HEK293 (cell line): ENCODE data around the gene ARAP1.

Experiments
- CTCF ChIA-PET: fragments of 350-600 bp; formaldehyde crosslinking; extraction: SDS; loops from one replicate; lab custom pipeline; 2021; ENCODE audit warnings: antibody characterized with exemption; lab: Yijun Ruan, JAX
- POLR2A ChIA-PET: fragments of 300-600 bp; formaldehyde crosslinking; extraction: SDS; loops from one replicate; lab custom pipeline; 2020; ENCODE audit warnings: antibody characterized with exemption, inconsistent platforms; lab: Yijun Ruan, JAX
- H3K27ac ChIP-seq: fragments of 200-500 bp; sonication (Bioruptor generic); 2 replicates; pipeline ENCODE4 v1.5.1; 2014; ENCODE audit warnings: low read depth, low read length, control low read depth, inconsistent platforms; ENCODE audit errors: extremely low read depth
- H3K36me3 ChIP-seq, 2 experiments: fragments of 200-500 bp in 1 of 2; sonication (Bioruptor generic) in 1 of 2; 1 replicate in 1 of 2; 2 replicates in 1 of 2; pipeline ENCODE4 v1.5.1; 2014 to 2017; ENCODE audit warnings: inconsistent platforms in 2 of 2, low read length in 2 of 2; ENCODE audit not compliant: control insufficient read depth in 2 of 2, insufficient read depth in 1 of 2
- H3K4me1 ChIP-seq: fragments of 200-500 bp; sonication (Bioruptor generic); 2 replicates; pipeline ENCODE4 v1.5.1; 2014; ENCODE audit warnings: mild to moderate bottlenecking, low read length, inconsistent platforms; ENCODE audit not compliant: control insufficient read depth, insufficient read depth
- H3K4me3 ChIP-seq: 2 replicates; pipeline ENCODE4 v1.5.1; 2011; ENCODE audit warnings: low read depth, mild to moderate bottlenecking, control low read depth, low read length, moderate library complexity
- H3K9me3 ChIP-seq: fragments of 200-500 bp; sonication (Bioruptor generic); 2 replicates; pipeline ENCODE4 v1.5.1; 2014; ENCODE audit warnings: low read depth, low read length, inconsistent platforms; ENCODE audit not compliant: control insufficient read depth, insufficient read depth
- EGR2 ChIP-seq: fragments of 450-650 bp; formaldehyde crosslinking; IDR thresholded peaks from 2 replicates; pipeline ENCODE4 v1.5.1; 2016; ENCODE audit warnings: low read depth, missing biosample characterization, missing genetic modification characterization
- FEZF1 ChIP-seq: fragments of 450-650 bp; formaldehyde crosslinking; IDR thresholded peaks from 2 replicates; pipeline ENCODE4 v1.5.1; 2016; ENCODE audit warnings: missing biosample characterization, missing genetic modification characterization
- KLF8 ChIP-seq: fragments of 450-650 bp; formaldehyde crosslinking; IDR thresholded peaks from 2 replicates; pipeline ENCODE4 v1.5.1; 2016; ENCODE audit warnings: missing biosample characterization, missing genetic modification characterization
- OVOL3 ChIP-seq: fragments of 450-650 bp; formaldehyde crosslinking; IDR thresholded peaks from 2 replicates; pipeline ENCODE4 v1.5.1; 2016; ENCODE audit warnings: missing biosample characterization, missing genetic modification characterization
- REPIN1 ChIP-seq: fragments of 450-650 bp; formaldehyde crosslinking; IDR thresholded peaks from 2 replicates; pipeline ENCODE4 v1.5.1; 2017; ENCODE audit warnings: missing biosample characterization, missing genetic modification characterization, low read depth
- SETDB1 ChIP-seq: IDR thresholded peaks from one replicate; pipeline ENCODE4 v1.6.1; 2017; ENCODE audit warnings: mild to moderate bottlenecking, low read length, moderate library complexity, mixed read lengths; ENCODE audit not compliant: insufficient read length
- ZNF18 ChIP-seq: fragments of 450-650 bp; formaldehyde crosslinking; IDR thresholded peaks from 2 replicates; pipeline ENCODE4 v1.5.1; 2016; ENCODE audit warnings: missing biosample characterization, missing genetic modification characterization
- ZNF354C ChIP-seq: fragments of 450-650 bp; formaldehyde crosslinking; IDR thresholded peaks from 2 replicates; pipeline ENCODE4 v1.5.1; 2016; ENCODE audit warnings: missing biosample characterization, missing genetic modification characterization, low read depth, borderline replicate concordance
- ZNF518A ChIP-seq: fragments of 450-650 bp; formaldehyde crosslinking; conservative IDR thresholded peaks from 2 replicates; pipeline ENCODE4 v1.5.1; 2016; ENCODE audit warnings: low read depth, missing biosample characterization, missing genetic modification characterization
- ZNF530 ChIP-seq: fragments of 450-650 bp; formaldehyde crosslinking; IDR thresholded peaks from 2 replicates; pipeline ENCODE4 v1.5.1; 2016; ENCODE audit warnings: low read depth, missing biosample characterization, missing genetic modification characterization
- ZNF558 ChIP-seq: fragments of 450-650 bp; formaldehyde crosslinking; IDR thresholded peaks from 2 replicates; pipeline ENCODE4 v1.5.1; 2016; ENCODE audit warnings: missing biosample characterization, missing genetic modification characterization
- ZNF600 ChIP-seq: fragments of 450-650 bp; formaldehyde crosslinking; IDR thresholded peaks from 2 replicates; pipeline ENCODE4 v1.5.1; 2016; ENCODE audit warnings: missing biosample characterization, missing genetic modification characterization
- ZNF623 ChIP-seq: fragments of 450-650 bp; formaldehyde crosslinking; IDR thresholded peaks from 2 replicates; pipeline ENCODE4 v1.5.1; 2016; ENCODE audit warnings: missing biosample characterization, missing genetic modification characterization
- ZNF624 ChIP-seq: fragments of 450-650 bp; formaldehyde crosslinking; IDR thresholded peaks from 2 replicates; pipeline ENCODE4 v1.5.1; 2017; ENCODE audit warnings: missing biosample characterization, missing genetic modification characterization
- ZNF639 ChIP-seq: fragments of 450-650 bp; formaldehyde crosslinking; IDR thresholded peaks from 2 replicates; pipeline ENCODE4 v1.5.1; 2016; ENCODE audit warnings: missing biosample characterization, missing genetic modification characterization
- ZNF830 ChIP-seq: fragments of 450-650 bp; IDR thresholded peaks from 2 replicates; pipeline ENCODE4 v1.5.0; 2018; ENCODE audit warnings: missing biosample characterization, missing genetic modification characterization, low read depth, mild to moderate bottlenecking, moderate library complexity
- TF ChIP-seq, protein P1 (sequence below): fragments of 450-650 bp; formaldehyde crosslinking; IDR thresholded peaks from 2 replicates; pipeline ENCODE4 v1.5.1; 2017; ENCODE audit warnings: missing biosample characterization, missing genetic modification characterization
- TF ChIP-seq, protein P2 (sequence below): fragments of 450-650 bp; formaldehyde crosslinking; IDR thresholded peaks from 2 replicates; pipeline ENCODE4 v1.5.1; 2016; ENCODE audit warnings: missing biosample characterization, missing genetic modification characterization
- TF ChIP-seq, protein P3 (sequence below): IDR thresholded peaks from 2 replicates; pipeline ENCODE4 v1.6.1; 2011; ENCODE audit warnings: mild to moderate bottlenecking, low read depth, low read length, borderline replicate concordance

The ARAP1 gene

GRCh38 chr11:72687326-72687725 lies 64.9 kb downstream of the ARAP1 start (continued):
- TF ChIP-seq, protein P1, sequence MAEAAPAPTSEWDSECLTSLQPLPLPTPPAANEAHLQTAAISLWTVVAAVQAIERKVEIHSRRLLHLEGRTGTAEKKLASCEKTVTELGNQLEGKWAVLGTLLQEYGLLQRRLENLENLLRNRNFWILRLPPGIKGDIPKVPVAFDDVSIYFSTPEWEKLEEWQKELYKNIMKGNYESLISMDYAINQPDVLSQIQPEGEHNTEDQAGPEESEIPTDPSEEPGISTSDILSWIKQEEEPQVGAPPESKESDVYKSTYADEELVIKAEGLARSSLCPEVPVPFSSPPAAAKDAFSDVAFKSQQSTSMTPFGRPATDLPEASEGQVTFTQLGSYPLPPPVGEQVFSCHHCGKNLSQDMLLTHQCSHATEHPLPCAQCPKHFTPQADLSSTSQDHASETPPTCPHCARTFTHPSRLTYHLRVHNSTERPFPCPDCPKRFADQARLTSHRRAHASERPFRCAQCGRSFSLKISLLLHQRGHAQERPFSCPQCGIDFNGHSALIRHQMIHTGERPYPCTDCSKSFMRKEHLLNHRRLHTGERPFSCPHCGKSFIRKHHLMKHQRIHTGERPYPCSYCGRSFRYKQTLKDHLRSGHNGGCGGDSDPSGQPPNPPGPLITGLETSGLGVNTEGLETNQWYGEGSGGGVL = no peak
- TF ChIP-seq ZNF830 (no peak), EGR2 (no peak), KLF8 (tag by site-specific recombination) (no peak)
- TF ChIP-seq, all 188 proteins: peak for 0

- Histone ChIP-seq H3K4me3 (no peak overlapping the region), H3K9me3 (no peaks in the 10 kb centered on the region), H3K36me3 (peaks cover 0 to 78% of the 10 kb centered on the region in 2 experiments; a peak in 2 of 3 replicates)
- POLR2A ChIA-PET = no interaction called here
- no peak for TF ChIP-seq ZNF530
- TF ChIP-seq ZNF623 (tag by site-specific recombination) = no peak
- TF ChIP-seq ZNF354C (tag by site-specific recombination) = no peak
- TF ChIP-seq SETDB1 = no peak
- no peak for TF ChIP-seq ZNF600 (tag by site-specific recombination)
- TF ChIP-seq OVOL3 = no peak
- TF ChIP-seq REPIN1 (tag by site-specific recombination) = no peak
- TF ChIP-seq ZNF558 = no peak
- no peak for TF ChIP-seq FEZF1 (tag by site-specific recombination)
- TF ChIP-seq, protein P2, sequence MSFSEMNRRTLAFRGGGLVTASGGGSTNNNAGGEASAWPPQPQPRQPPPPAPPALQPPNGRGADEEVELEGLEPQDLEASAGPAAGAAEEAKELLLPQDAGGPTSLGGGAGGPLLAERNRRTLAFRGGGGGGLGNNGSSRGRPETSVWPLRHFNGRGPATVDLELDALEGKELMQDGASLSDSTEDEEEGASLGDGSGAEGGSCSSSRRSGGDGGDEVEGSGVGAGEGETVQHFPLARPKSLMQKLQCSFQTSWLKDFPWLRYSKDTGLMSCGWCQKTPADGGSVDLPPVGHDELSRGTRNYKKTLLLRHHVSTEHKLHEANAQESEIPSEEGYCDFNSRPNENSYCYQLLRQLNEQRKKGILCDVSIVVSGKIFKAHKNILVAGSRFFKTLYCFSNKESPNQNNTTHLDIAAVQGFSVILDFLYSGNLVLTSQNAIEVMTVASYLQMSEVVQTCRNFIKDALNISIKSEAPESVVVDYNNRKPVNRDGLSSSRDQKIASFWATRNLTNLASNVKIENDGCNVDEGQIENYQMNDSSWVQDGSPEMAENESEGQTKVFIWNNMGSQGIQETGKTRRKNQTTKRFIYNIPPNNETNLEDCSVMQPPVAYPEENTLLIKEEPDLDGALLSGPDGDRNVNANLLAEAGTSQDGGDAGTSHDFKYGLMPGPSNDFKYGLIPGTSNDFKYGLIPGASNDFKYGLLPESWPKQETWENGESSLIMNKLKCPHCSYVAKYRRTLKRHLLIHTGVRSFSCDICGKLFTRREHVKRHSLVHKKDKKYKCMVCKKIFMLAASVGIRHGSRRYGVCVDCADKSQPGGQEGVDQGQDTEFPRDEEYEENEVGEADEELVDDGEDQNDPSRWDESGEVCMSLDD (tag by site-specific recombination) = no peak
- no peak for TF ChIP-seq ZNF518A (tag by site-specific recombination)
- TF ChIP-seq, protein P3, sequence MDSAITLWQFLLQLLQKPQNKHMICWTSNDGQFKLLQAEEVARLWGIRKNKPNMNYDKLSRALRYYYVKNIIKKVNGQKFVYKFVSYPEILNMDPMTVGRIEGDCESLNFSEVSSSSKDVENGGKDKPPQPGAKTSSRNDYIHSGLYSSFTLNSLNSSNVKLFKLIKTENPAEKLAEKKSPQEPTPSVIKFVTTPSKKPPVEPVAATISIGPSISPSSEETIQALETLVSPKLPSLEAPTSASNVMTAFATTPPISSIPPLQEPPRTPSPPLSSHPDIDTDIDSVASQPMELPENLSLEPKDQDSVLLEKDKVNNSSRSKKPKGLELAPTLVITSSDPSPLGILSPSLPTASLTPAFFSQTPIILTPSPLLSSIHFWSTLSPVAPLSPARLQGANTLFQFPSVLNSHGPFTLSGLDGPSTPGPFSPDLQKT = no peak
- no peak for TF ChIP-seq ZNF18 (tag by site-specific recombination)
- TF ChIP-seq ZNF624 (tag by site-specific recombination) = no peak
- TF ChIP-seq ZNF639 (tag by site-specific recombination) = no peak
- TF ChIP-seq, all 188 proteins: peak for 0
- Histone ChIP-seq H3K4me1 (no peaks in the 10 kb centered on the region), H3K27ac (no peak overlapping the region)
- CTCF ChIA-PET = interaction anchor here (0.6 to 0.9 kb wide), 4 partner anchors 99 to 238 kb away, joined by 3 to 4 read pairs (median 3); no protein-coding TSS in a partner anchor
Observed at GRCh38 chr11:72686639-72687220, 65.5 kb downstream of the ARAP1 start.
